ENCODE measurements around the gene LRP5.

Gene LRP5

GRCh38 chr11:68372114-68372513 is 59.7 kb downstream of the LRP5 start:
- no peak for DNase-seq

- no peak for DNase-seq
Observed at GRCh38 chr11:68372625-68373024, 60.2 kb downstream of the LRP5 start.

- DNase-seq = no peak
Observed at GRCh38 chr11:68373189-68373814, 60.9 kb downstream of the LRP5 start.

- DNase-seq = no peak
Observed at GRCh38 chr11:68373815-68374501, 61.6 kb downstream of the LRP5 start.

GRCh38 chr11:68374531-68374930 is 62.1 kb downstream of the LRP5 start:
- no peak for DNase-seq

- DNase-seq = no peak
Observed at GRCh38 chr11:68375337-68375736, 62.9 kb downstream of the LRP5 start.

- DNase-seq = no peak
Observed at GRCh38 chr11:68375766-68376165, 63.4 kb downstream of the LRP5 start.

GRCh38 chr11:68377389-68377795 is 65.0 kb downstream of the LRP5 start:
- DNase-seq = no peak

- no peak for DNase-seq
Observed at GRCh38 chr11:68379206-68379605, 66.8 kb downstream of the LRP5 start.

- no peak for DNase-seq
Observed at GRCh38 chr11:68380786-68381622, 68.6 kb downstream of the LRP5 start.

GRCh38 chr11:68381716-68382115 is 69.3 kb downstream of the LRP5 start:
- DNase-seq = no peak

- DNase-seq = no peak
Observed at GRCh38 chr11:68382358-68382998, 70.1 kb downstream of the LRP5 start.

GRCh38 chr11:68383976-68384501 is 71.6 kb downstream of the LRP5 start:
- DNase-seq = no peak

- no peak for DNase-seq
Observed at GRCh38 chr11:68384530-68385081, 72.2 kb downstream of the LRP5 start.

- no peak for DNase-seq
Observed at GRCh38 chr11:68385128-68385527, 72.7 kb downstream of the LRP5 start.

- DNase-seq = no peak
Observed at GRCh38 chr11:68386331-68386978, 74.1 kb downstream of the LRP5 start.

- no peak for DNase-seq
Observed at GRCh38 chr11:68387840-68388239, 75.4 kb downstream of the LRP5 start.

GRCh38 chr11:68388595-68389198 is 76.3 kb downstream of the LRP5 start:
- no peak for DNase-seq

GRCh38 chr11:68390315-68390714 is 77.9 kb downstream of the LRP5 start:
- DNase-seq = no peak

GRCh38 chr11:68392822-68393221 is 80.4 kb downstream of the LRP5 start:
- DNase-seq = no peak

- DNase-seq = no peak
Observed at GRCh38 chr11:68396516-68396915, 84.1 kb downstream of the LRP5 start.

- DNase-seq = no peak
Observed at GRCh38 chr11:68397256-68397655, 84.9 kb downstream of the LRP5 start.
